ENCODE data around the gene CXCL8. TPM values are rescaled to one million over a fixed set of nuclear protein-coding genes. Genes with fewer than 3 reads are reported as not detected.
A peak's percentile ranks its signal among the peaks of the same experiment; 100 is the strongest.

Gene CXCL8
- total RNA-seq, 2 experiments from 2014 or later, result 9.9 to 11.4 TPM

DNA sequence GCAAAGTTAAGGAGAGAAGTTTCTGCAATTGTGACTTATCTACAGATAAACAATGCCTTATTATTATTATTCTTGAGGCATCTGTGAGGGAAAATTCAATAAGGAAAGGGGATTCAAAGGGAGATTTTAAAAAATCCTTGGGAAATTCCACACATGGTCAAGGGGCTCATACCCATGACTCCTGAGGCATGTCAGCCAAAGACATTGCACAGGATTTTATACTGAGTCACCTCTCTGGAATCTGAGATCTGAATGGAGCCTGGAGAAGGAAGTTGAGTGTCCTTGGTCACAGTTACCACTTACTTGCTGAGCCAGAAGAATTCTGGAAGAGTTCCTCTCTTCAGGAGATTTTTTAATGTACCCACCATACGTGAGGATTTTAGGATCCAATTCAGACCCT, 14.4 kb upstream of the CXCL8 start:
- CTCF ChIA-PET, result no interaction called here
- POLR2A ChIA-PET, result no interaction called here

DNA sequence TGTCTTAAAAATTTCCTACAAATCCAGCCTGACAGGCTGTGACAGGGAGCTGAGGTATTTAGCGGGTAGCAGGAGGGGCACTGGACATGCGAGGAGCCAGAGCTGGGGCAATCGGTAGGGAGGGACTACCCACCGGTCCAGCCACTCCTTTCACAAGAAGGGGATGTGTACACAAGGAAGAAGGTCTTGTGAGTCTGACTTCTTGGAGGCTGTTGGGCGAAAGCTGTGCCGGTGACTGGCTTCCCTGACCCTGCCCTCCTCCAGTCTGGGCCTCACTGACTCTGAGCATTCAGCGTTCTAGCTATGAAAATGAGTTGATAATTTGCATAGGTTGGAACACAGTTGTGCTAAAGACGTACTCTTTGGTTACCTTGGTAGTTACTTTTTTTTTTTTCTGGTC, 12.7 kb upstream of the CXCL8 start:
- no peaks in the 10 kb centered on the region for H3K4me1 ChIP-seq (ENCODE audit: insufficient read depth, low read length)
- no peak for DNase-seq

More for the DNA sequence above, 14.4 kb upstream of the CXCL8 start:
- Mint-ChIP-seq H3K9me3 (no peaks in the 10 kb centered on the region), H3K27ac (no peak overlapping the region), H3K36me3 (ENCODE audit: low read depth) (no peaks in the 10 kb centered on the region), H3K4me1 (ENCODE audit: low read depth) (no peaks in the 10 kb centered on the region), H3K4me3 (no peak overlapping the region), H3K27me3 (no peaks in the 10 kb centered on the region)
- TF ChIP-seq, protein P1, sequence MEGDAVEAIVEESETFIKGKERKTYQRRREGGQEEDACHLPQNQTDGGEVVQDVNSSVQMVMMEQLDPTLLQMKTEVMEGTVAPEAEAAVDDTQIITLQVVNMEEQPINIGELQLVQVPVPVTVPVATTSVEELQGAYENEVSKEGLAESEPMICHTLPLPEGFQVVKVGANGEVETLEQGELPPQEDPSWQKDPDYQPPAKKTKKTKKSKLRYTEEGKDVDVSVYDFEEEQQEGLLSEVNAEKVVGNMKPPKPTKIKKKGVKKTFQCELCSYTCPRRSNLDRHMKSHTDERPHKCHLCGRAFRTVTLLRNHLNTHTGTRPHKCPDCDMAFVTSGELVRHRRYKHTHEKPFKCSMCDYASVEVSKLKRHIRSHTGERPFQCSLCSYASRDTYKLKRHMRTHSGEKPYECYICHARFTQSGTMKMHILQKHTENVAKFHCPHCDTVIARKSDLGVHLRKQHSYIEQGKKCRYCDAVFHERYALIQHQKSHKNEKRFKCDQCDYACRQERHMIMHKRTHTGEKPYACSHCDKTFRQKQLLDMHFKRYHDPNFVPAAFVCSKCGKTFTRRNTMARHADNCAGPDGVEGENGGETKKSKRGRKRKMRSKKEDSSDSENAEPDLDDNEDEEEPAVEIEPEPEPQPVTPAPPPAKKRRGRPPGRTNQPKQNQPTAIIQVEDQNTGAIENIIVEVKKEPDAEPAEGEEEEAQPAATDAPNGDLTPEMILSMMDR (IDR thresholded peaks at IDR 0.05), result no peak
- no peaks in the 10 kb centered on the region for H3K27me3 ChIP-seq (ENCODE audit: control insufficient read depth in 1 of 2, insufficient read depth in 2 of 2, low read length in 2 of 2)
- H3K36me3 ChIP-seq (ENCODE audit: insufficient read depth, low read length), result no peaks in the 10 kb centered on the region
- H3K9me3 ChIP-seq (ENCODE audit: control insufficient read depth in 1 of 2, insufficient read depth in 1 of 2, low read length in 2 of 2), result no peaks in the 10 kb centered on the region
- no peak for ATAC-seq (ENCODE audit: poor library complexity)
- peak in 1 of 14 experiments; percentile 53 for DNase-seq
- H3K27ac ChIP-seq (ENCODE audit: low read depth in 1 of 2, low read length in 2 of 2), result no peak overlapping the region
- no peak overlapping the region for H3K4me3 ChIP-seq (ENCODE audit: low read length)
- no peaks in the 10 kb centered on the region for H3K4me1 ChIP-seq (ENCODE audit: insufficient read depth, low read length)
- intact Hi-C loops (cut with DNase I, micrococcal nuclease), result loop anchor here in 1 of 2 experiments (10.0 kb wide), 1 partner anchor 409 kb away; no protein-coding TSS in a partner anchor

DNA sequence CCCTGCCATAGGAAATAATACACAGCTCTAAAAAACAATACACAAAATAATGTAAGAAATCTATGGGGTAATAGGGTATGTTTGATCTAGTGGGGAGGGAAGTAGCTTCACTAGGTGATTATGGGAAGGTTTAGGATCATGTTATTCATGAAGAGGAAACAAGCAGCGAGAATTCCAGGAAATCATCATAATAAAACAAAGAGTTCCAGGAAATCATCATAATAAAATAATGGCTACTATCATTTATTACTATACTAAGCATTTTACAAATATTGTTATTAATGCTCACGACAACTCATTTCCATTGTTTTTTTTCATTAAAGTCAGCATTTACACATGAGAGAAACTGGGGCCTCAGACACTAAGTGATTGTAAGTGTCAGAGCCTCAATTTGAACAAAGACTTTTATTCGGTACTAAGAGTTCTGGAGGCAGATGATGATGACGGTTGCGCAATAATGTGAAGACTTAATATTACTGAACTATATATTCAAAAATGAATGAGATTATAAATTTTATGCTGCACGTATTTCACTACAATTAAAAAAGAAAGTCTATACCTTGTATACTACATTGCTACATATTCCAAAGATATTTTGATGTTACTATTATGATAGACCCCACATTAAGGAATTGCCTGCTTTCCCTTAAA, 12.2 kb upstream of the CXCL8 start:
- Mint-ChIP-seq H3K36me3 (ENCODE audit: low read depth) (no peaks in the 10 kb centered on the region), H3K9me3 (no peaks in the 10 kb centered on the region), H3K27me3 (no peaks in the 10 kb centered on the region), H3K27ac (no peak overlapping the region), H3K4me3 (no peak overlapping the region), H3K4me1 (ENCODE audit: low read depth) (no peaks in the 10 kb centered on the region)
- intact Hi-C loops (cut with DNase I, micrococcal nuclease), result loop anchor here in 1 of 2 experiments (10.0 kb wide), 1 partner anchor 407 kb away; no protein-coding TSS in a partner anchor
- DNase-seq, result no peak
- H3K27me3 ChIP-seq (ENCODE audit: control insufficient read depth in 1 of 2, insufficient read depth in 2 of 2, low read length in 2 of 2), result no peaks in the 10 kb centered on the region
- H3K27ac ChIP-seq (ENCODE audit: low read depth in 1 of 2, low read length in 2 of 2), result no peak overlapping the region
- H3K4me3 ChIP-seq (ENCODE audit: low read length), result no peak overlapping the region
- CTCF ChIA-PET, result interaction anchor here (0.6 kb wide), 1 partner anchor 1826 kb away, joined by 3 read pairs; no protein-coding TSS in a partner anchor
- POLR2A ChIA-PET, result no interaction called here
- TF ChIP-seq, protein P1 (IDR thresholded peaks at IDR 0.05), result no peak
- H3K4me1 ChIP-seq (ENCODE audit: insufficient read depth, low read length), result no peaks in the 10 kb centered on the region
- H3K36me3 ChIP-seq (ENCODE audit: insufficient read depth, low read length), result no peaks in the 10 kb centered on the region
- ATAC-seq (ENCODE audit: poor library complexity), result no peak
- no peaks in the 10 kb centered on the region for H3K9me3 ChIP-seq (ENCODE audit: control insufficient read depth in 1 of 2, insufficient read depth in 1 of 2, low read length in 2 of 2)

More for the DNA sequence above, 12.7 kb upstream of the CXCL8 start:
- ChIA-PET POLR2A (no interaction called here), CTCF (interaction anchor here (0.6 kb wide), 1 partner anchor 1827 kb away, joined by 3 read pairs; no protein-coding TSS in a partner anchor)
- no peak for ATAC-seq (ENCODE audit: poor library complexity)
- Histone ChIP-seq H3K9me3 (ENCODE audit: control insufficient read depth in 1 of 2, insufficient read depth in 1 of 2, low read length in 2 of 2) (no peaks in the 10 kb centered on the region), H3K4me3 (ENCODE audit: low read length) (no peak overlapping the region), H3K27ac (ENCODE audit: low read depth in 1 of 2, low read length in 2 of 2) (no peak overlapping the region), H3K36me3 (ENCODE audit: insufficient read depth, low read length) (no peaks in the 10 kb centered on the region), H3K27me3 (ENCODE audit: control insufficient read depth in 1 of 2, insufficient read depth in 2 of 2, low read length in 2 of 2) (no peaks in the 10 kb centered on the region)
- no peak overlapping the region for H3K27ac Mint-ChIP-seq
- no peaks in the 10 kb centered on the region for H3K27me3 Mint-ChIP-seq
- H3K4me1 Mint-ChIP-seq (ENCODE audit: low read depth), result no peaks in the 10 kb centered on the region
- no peaks in the 10 kb centered on the region for H3K36me3 Mint-ChIP-seq (ENCODE audit: low read depth)
- no peak overlapping the region for H3K4me3 Mint-ChIP-seq
- intact Hi-C loops (cut with DNase I, micrococcal nuclease), result loop anchor here in 1 of 2 experiments (10.0 kb wide), 1 partner anchor 407 kb away; no protein-coding TSS in a partner anchor
- no peaks in the 10 kb centered on the region for H3K9me3 Mint-ChIP-seq
- TF ChIP-seq, protein P1 (IDR thresholded peaks at IDR 0.05), result no peak
